ENCODE measurements around the gene ZBTB16.

GRCh38 chr11:114128399-114128798 is 68.9 kb downstream of the ZBTB16 start:
- TF ChIP-seq CTCF (IDR thresholded peaks at IDR 0.05; ENCODE audit: borderline replicate concordance, extremely low read depth, low read length, poor library complexity, severe bottlenecking) (no peak), EZH2 (IDR thresholded peaks at IDR 0.05; ENCODE audit: borderline replicate concordance, low read depth, low read length, severe bottlenecking) (no peak)

Measured in DND-41 (cell line).